AG04450 (cell line): ENCODE data around the gene GJB5. TPM values are rescaled to one million over a fixed set of nuclear protein-coding genes. Genes with fewer than 3 reads are reported as not detected.
"Not testable (repeated sequence)": the region's sequence is repeated elsewhere in the genome, so short reads cannot be mapped to it uniquely, and the experiment has no call there.

Source experiments
- CTCF ChIA-PET: fragments of 300-600, 350-600 bp; formaldehyde crosslinking; extraction: SDS; loops from one replicate; lab custom pipeline; 2022; ENCODE audit warnings: antibody characterized with exemption, inconsistent platforms; lab: Charles Lee
- POLR2A ChIA-PET: fragments of 350-600 bp; formaldehyde crosslinking; extraction: SDS; loops from one replicate; lab custom pipeline; 2021; ENCODE audit warnings: antibody characterized with exemption, inconsistent platforms; lab: Yijun Ruan, JAX
- DNase-seq: peaks from one replicate; pipeline ENCODE4 v3.0.0-alpha.2; 2011; ENCODE audit warnings: low read depth, low spot score
- H3K27ac ChIP-seq: one replicate; pipeline ENCODE4 v1.5.1; 2012; ENCODE audit warnings: low read depth, low read length, control low read depth
- H3K27me3 ChIP-seq: one replicate; pipeline ENCODE4 v1.6.0; 2012; ENCODE audit warnings: low read length; ENCODE audit not compliant: control insufficient read depth, insufficient read depth
- H3K4me3 ChIP-seq: 2 replicates; pipeline ENCODE4 v1.5.1; 2011; ENCODE audit warnings: mild to moderate bottlenecking, low read depth, low read length, control low read depth
- H3K9me3 ChIP-seq: 2 replicates; pipeline ENCODE4 v1.5.1; 2012; ENCODE audit warnings: low read length; ENCODE audit not compliant: control insufficient read depth, insufficient read depth
- polyA plus RNA-seq: library from polyadenylated mRNA; depleted of rRNA; stranded (reverse); fragments of >200 nt; gene quantifications from 2 replicates; pipeline ENCODE4 v1.2.3, GENCODE V29; 2011
- TF ChIP-seq, protein P1 (sequence below): IDR thresholded peaks from 2 replicates; pipeline ENCODE4 v1.5.1; 2011; ENCODE audit warnings: low read depth, low read length, control low read depth, inconsistent platforms

GJB5 gene
- polyA plus RNA-seq, 1 experiment: not detected

DNA sequence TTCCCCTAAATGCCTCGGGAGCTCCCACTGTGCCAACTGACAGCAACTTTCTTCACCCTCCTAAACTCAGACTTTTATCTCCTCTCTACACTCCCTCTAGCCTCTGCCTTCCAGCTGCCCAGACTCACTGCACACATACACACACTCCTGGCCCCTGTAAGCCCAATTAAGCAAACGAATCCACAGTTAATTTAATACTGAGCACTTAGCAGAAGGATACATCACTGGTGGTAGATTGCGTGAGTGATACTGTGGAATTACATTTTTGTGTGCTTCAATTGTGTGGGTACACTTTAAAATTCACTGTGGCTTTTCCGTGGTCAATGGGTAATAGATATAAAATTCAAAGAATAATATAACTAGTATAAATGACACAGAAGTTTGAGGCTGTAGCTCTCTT lies 33.6 kb upstream of the GJB5 start:
- CTCF ChIA-PET: interaction anchor here (1.0 kb wide), 1 partner anchor 13 kb away, joined by 3 read pairs; no protein-coding TSS in a partner anchor
- Histone ChIP-seq H3K27ac (no peak overlapping the region), H3K9me3 (no peaks in the 10 kb centered on the region), H3K4me3 (no peak overlapping the region), H3K27me3 (no peaks in the 10 kb centered on the region)
- POLR2A ChIA-PET: no interaction called here
- DNase-seq: no peak
- TF ChIP-seq, protein P1, sequence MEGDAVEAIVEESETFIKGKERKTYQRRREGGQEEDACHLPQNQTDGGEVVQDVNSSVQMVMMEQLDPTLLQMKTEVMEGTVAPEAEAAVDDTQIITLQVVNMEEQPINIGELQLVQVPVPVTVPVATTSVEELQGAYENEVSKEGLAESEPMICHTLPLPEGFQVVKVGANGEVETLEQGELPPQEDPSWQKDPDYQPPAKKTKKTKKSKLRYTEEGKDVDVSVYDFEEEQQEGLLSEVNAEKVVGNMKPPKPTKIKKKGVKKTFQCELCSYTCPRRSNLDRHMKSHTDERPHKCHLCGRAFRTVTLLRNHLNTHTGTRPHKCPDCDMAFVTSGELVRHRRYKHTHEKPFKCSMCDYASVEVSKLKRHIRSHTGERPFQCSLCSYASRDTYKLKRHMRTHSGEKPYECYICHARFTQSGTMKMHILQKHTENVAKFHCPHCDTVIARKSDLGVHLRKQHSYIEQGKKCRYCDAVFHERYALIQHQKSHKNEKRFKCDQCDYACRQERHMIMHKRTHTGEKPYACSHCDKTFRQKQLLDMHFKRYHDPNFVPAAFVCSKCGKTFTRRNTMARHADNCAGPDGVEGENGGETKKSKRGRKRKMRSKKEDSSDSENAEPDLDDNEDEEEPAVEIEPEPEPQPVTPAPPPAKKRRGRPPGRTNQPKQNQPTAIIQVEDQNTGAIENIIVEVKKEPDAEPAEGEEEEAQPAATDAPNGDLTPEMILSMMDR: no peak

DNA sequence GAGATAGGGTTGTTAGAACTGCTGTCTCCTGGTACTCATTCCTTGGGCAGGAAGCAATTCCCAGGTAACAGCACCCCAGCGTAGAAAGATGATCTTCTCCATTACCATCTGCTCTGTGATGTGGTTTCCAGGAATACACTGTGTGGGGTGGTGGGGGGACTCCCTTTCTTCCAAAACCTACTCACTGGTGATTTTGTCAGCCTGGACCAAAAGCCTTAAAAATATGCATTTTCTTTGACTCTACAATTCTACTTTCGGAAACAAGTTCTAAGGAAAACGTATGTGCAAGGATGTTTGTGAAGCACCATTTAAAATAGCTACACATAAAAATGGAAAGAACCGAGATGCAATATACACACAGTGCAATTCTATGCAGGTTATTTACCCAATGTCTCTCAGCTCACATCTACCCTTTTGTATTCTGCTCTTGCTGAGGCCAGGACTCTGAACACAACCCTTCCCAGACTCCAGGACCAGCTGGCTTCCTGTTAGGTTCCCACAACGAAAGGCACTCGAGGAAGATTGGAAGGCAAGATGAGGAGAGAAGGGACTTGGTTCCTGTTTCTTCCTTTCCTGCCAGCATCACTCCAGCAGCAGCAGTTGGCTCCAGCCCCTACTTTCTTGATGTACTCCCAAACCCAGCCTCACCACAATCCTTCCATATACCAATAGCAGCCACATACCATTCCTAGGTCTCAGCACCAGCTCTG lies 33.0 kb upstream of the GJB5 start:
- Histone ChIP-seq H3K27me3 (no peaks in the 10 kb centered on the region), H3K27ac (no peak overlapping the region), H3K4me3 (no peak overlapping the region), H3K9me3 (no peaks in the 10 kb centered on the region)
- TF ChIP-seq, protein P1: no peak
- ChIA-PET POLR2A (no interaction called here), CTCF (interaction anchor here (1.0 kb wide), 1 partner anchor 13 kb away, joined by 3 read pairs; no protein-coding TSS in a partner anchor)
- DNase-seq: no peak

DNA sequence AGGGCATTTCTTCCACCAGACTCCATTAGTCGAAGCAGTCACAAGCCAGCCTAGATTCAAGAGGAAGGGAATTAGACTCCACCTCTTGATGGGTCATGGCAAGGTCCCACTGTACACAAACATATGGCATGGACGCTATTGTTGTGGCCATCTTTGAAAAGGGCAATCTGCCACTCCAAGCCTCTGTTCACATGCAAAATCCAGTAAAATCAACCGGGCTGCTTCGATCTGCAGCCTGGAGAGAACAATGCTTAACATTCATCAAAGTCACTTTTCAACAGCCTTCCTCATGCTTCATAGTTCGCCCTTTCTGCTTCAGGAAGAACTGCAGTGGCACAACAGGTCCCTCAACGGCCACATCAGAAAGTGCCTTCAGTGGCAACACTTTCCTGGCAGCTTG lies 28.0 kb upstream of the GJB5 start:
- ChIA-PET CTCF (no interaction called here), POLR2A (no interaction called here)
- Histone ChIP-seq H3K27me3 (no peaks in the 10 kb centered on the region), H3K27ac (no peak overlapping the region), H3K9me3 (no peaks in the 10 kb centered on the region), H3K4me3 (no peak overlapping the region)
- no peak for DNase-seq
- TF ChIP-seq, protein P1: no peak

DNA sequence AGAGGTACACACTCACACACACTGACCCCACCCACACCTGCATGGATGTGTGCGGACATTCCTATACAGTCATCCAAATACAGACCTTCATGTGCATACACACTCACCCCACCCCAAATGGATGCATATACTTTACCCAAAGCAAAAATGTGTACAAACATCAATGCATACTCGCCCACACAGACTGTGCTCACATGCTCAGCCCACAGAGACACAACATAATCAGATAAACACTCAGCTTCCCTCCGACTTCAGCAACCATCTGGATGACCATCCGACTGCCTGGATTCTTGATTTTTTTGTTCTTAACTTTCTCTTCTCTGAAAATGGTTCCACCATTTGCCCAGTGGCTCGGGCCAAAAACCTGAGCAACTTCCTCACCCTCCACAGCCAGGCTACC lies 24.4 kb upstream of the GJB5 start:
- Histone ChIP-seq H3K27ac (no peak overlapping the region), H3K27me3 (no peaks in the 10 kb centered on the region), H3K9me3 (no peaks in the 10 kb centered on the region), H3K4me3 (no peak overlapping the region)
- CTCF ChIA-PET: interaction anchor here (1.3 kb wide), 1 partner anchor 12 kb away, joined by 5 read pairs; no protein-coding TSS in a partner anchor
- DNase-seq: no peak
- TF ChIP-seq, protein P1: no peak
- POLR2A ChIA-PET: no interaction called here

DNA sequence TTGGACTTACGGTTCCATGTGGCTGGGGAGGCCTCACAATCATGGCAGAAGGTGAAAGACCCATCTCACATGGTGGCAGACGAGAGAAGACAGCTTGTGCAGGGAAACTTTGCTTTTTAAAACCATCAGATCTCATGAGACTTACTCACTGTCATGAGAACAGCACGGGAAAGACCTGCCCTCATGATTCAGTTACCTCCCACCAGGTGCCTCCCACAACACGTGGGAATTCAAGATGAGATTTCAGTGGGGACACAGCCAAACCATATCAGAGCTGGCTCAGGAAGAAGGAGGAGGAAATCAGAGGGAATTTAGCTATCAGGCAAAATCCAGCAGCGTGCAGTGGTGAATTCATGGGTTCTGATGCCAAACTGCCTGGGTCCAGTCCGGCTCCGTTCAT lies 22.0 kb upstream of the GJB5 start:
- H3K27ac ChIP-seq, DNase-seq, POLR2A ChIA-PET, H3K27me3 ChIP-seq, H3K9me3 ChIP-seq, H3K4me3 ChIP-seq: not testable (repeated sequence)
- CTCF ChIA-PET: interaction anchor here (1.0 kb wide), 1 partner anchor 10 kb away, joined by 7 read pairs; no protein-coding TSS in a partner anchor
